Stimulated activated CD4-positive, alpha-beta T cell treated with anti-CD3 and anti-CD28 coated beads, Interleukin-15, amount 100 ng/mL, for 48 hours (primary cell): ENCODE data around the gene LYZL1.
"Not testable (repeated sequence)": the region's sequence is repeated elsewhere in the genome, so short reads cannot be mapped to it uniquely, and the experiment has no call there.

ENCODE experiments used
- DNase-seq, 2 donors: peaks; one replicate each; pipeline ENCODE4 v3.0.0-alpha.2; 2020; ENCODE audit warnings: low read depth in 2 of 2

The LYZL1 gene

DNA sequence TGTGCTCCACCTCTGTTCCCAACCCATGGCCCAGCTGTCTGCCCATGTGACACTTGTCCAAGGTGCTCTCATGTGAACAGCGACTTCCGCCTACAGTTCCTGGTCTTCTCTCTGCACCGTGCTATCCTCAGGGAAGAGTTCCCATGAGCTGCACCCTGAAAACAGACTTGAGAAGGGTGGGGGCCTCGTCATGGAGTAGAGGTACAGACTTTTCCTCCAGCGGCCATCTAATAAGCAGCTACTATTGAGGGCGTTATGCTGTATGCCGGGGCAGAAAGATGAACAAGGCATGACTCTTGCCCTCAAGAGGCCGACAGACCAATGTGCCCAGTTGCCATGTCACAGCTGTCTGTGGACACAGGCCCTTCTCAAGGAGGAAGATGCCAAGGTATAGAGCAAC lies 25.4 kb upstream of the LYZL1 start:
- DNase-seq = no peak

GRCh38 chr10:29265210-29265768 lies 23.6 kb upstream of the LYZL1 start:
- DNase-seq = no peak

DNA sequence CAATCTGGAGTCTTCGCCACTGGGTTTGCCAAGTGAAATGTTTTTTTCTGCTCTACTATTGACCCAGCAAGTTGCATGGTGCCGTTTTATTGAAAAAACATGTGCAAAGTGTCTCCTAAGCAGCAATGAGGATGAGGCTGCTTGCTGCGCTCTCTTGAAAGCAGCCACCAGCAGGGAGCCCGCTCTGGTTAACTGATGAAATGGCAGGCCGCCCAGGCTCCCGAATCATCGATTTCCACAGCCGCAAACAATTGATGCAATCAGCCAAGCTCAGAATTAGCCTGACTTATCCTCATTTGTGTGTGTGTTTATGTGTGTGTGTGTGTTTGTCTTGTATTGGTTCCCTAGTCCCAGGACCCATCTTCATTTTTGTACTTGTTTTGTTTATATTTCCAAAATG lies 22.2 kb upstream of the LYZL1 start:
- DNase-seq = no peak

DNA sequence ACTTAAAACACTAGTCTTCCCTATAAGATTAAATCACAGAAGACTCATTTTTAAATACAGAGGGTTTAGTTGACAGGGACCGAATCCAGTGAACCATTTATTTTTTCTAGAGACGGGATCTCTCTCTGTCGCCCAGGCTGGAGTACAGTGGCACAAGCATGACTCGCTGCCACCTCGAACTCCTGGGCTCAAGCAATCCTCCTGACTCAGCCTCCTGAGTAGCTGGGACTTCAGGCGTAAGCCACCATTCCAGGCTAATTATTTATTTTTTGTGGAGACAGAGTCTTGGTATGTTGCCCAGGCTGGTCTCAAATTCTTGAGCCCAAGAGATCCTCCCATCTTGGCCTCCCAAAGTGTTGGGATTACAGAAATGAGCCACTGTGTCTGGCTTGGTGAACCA lies 20.9 kb upstream of the LYZL1 start:
- DNase-seq = no peak

GRCh38 chr10:29269486-29269885 lies 19.4 kb upstream of the LYZL1 start:
- DNase-seq = no peak

DNA sequence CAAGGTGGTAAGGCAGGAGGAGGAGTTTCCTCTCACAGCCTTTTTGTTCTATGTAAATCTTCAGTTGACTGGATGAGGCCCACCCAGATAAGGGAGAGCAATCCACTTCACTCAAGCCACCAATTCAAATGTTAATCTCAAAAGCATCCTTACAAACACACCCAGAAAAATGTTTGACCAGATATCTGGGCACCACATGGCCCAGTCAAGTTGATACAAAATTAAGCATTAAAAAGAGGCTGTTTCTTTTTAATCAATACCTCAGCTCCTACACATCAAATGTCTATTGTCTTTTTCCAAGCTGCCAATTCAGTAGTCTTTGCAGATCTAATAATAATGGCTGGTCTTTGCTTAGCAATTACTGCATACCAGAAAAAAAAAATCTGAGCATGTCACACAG lies 18.0 kb upstream of the LYZL1 start:
- DNase-seq = no peak

GRCh38 chr10:29271877-29272276 lies 17.0 kb upstream of the LYZL1 start:
- DNase-seq = no peak

GRCh38 chr10:29273478-29273877 lies 15.4 kb upstream of the LYZL1 start:
- no peak for DNase-seq

- DNase-seq = no peak
Observed at GRCh38 chr10:29276251-29276850, 12.5 kb upstream of the LYZL1 start.

DNA sequence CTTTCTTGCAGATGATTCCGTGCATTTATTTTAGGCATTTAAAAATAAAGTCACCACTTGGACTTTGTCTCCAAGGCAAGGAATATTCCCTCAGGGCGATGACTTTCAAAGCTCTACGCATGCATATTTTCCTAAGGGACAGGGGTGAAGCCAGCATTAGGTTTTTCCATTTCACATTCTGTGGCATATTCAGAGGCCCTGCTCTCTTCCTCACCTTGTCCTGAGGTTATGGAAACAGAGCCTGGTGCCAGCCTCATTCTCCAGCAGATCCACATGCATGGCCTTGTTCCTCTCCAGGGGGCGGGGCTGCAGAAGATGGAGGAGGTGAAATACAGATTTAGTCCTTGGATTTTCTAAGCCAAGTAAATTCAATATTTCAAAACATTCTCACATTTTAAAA lies 11.6 kb upstream of the LYZL1 start:
- DNase-seq = no peak

DNA sequence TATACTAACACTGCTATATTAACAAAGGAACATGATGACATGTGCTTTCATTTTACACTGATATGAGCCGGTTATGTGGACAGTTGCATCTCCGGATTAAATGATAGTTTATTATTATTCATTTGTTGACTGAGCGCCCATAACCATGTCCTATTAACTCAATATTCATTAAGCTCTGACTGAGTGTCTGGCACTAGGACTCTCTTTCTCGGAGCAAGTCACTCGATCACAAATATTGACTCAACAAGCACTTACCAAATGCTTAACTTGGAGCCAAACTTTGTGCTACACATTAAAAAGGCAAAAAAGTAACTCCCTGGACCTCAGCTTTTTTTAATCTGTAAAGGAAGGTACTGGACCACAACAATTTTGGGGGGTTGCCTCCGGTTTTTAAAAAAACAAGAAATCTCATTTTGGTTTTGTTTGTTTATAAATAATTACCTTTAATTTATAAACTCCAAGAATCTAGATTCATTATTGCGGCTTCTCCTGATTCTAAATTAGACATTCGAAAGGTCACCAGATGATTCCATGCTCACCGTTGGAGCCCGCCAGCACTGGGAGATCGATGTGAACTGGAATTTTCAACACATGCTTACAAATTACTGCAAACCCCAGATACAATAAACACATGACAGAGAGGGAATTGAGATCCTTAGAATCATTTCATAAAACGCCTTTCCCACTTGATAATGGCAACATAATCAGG lies 8.9 kb upstream of the LYZL1 start:
- DNase-seq = no peak

DNA sequence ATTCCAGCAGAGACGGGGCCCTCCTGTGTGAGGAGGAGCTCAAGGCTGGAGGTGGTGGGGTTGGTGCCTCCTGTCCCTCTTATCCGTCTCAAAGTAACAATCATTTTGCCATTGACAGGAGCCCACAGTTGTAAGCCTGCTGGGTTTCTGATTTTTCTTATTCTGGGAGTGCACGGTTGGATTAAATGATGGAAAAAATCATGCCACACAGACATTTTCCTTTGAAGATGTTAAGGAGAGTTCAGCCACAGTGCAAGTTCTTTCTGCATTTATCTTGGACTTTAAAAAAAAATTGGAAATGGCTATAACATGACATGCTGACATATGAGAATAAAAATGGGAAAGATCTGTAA lies 8.4 kb upstream of the LYZL1 start:
- DNase-seq = no peak

DNA sequence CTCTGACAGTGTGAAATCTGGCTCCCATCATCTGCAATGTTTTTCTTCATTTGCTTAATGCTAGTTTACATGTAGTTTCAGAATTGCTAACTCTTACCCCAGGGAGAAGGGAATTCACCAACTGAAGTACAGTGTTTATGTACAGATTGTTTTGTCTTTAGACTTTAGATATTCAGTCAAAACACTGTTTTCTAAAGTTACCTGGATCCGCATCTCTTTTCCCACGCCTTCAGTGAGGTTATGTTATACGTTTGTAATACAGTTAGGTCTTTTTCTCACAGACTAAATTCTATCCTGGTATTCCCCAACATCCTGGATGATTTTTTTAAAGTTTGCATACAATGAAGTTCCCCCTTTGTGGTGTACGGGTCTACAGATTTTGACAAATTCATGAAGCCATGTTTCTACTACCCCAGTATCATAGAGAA lies 3.2 kb upstream of the LYZL1 start:
- no peak for DNase-seq

DNA sequence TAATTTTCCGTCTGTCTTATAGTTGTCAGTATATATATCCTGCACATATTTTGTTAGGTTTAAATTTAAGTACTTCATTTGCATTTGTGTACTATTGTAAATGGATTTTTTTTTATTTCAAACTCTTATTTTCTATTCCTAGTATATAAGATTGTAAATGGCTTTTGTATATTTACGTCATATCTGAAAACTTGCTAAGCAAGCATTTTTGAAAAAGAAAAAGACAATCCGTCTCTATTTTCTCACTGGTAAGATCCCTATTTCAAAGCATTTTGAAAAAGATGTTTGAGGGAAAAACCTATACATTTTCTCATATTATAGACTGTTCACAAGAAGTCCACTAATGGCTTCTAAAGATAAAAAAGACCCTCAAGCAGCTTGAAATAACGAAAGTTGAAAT lies 1.2 kb upstream of the LYZL1 start:
- no peak for DNase-seq

DNA sequence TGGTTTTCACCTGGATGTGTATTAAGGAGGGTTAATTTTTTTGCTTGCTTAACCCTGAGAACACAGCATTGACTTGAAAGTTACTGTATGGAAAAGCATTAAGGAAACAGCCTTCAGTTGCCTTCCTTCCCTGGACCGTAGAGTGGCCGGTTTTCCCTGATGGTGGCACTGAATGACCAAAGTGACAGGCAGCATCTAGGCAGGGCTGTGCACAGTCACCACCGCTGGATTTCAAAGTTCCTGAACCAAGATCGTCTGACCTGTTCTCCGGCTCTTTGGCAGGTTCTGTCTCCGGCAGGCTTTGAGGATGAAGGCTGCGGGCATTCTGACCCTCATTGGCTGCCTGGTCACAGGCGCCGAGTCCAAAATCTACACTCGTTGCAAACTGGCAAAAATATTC lies 2.7 kb downstream of the LYZL1 start:
- not testable (repeated sequence) for DNase-seq

- DNase-seq = not testable (repeated sequence)
Observed at GRCh38 chr10:29292406-29292805, 3.5 kb downstream of the LYZL1 start.

DNA sequence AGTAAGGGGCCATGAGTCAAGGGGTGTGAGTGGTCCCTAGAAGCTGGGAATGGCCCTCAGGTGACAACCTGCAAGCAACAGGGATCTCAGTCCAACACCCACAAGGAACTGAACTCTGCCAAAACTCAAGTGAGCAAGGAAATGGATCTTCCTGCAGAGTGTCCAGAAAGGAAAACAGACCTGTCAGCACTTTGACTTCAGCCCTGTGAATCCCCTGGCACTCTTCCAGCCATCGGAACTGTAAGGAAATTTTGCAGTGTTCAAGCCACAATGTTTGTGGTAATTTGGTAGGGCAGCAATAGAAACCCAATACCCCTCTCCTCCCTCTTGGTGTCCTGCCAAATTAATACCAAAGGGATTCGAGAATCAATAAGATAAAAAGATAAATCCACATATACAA lies 6.9 kb downstream of the LYZL1 start:
- no peak for DNase-seq

DNA sequence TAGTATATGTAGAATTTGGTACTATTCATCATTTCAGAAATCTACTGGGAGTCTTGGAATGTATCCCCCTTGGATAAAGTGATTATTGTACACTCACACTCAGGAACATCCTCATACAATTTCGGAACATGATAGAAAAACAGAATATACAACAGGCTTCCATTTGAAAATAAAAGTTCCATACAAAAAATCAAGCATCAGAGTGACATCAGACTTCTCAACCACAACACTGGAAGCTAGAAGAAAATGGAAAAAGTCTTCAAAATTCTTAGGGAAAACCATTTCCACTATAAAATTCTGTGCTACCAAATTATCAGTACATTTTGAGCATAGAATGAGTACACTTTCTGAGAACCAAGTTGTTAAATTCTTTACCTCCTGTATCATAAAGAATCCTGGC lies 8.8 kb downstream of the LYZL1 start:
- no peak for DNase-seq

- DNase-seq = no peak
Observed at GRCh38 chr10:29301359-29301910, 12.6 kb downstream of the LYZL1 start.

DNA sequence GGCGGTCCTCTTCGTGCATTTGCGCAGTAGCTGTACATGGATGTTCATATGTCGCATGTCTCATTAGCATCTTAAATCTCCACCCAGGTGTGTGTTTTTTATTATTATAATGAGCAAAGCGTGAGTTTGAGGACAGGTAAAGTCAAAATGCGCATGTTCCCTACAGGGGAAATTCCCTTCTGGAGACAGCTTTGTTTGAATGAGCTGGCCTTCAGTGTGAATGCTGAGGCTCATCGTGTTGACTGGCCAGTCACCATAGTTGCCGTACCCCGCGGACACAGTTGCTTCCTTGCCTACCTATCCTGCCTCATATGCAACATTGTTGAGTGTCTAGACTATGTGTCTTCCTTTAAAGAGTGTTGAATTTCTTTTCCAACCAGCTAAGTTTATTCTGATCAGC lies 13.6 kb downstream of the LYZL1 start:
- no peak for DNase-seq

DNA sequence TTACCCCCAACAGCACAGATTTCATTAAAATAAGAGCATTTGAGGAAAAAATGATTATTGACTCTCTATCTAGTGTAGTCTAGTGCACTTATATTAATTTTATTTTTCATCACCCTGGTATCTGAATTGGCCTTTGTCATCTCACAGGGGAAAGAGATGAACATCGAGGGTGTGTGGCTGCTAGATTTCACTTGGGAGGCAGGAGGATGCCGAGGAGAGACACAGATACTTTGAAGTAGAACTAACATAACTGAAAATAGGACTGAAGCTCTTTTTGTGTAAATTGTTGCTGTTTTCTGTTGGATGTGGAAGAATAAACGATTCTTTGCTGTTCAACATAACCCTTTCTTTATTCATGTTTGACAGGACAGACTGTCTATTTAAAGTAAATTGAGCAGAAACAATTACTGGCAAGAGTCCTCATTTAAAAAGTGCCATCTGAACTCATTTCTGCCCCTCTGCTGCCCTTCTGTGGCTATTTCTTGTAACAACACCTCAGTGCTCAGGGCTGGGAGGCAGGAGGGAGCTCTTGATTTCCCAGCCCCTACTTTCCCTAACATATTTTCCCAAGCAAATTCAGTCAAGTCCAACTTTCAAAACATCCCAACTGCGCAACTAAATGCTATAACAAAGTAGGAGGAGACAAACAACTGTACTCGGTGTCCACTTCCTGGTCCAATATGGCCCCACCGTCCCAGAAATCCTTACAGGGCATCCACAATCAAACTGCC lies 15.6 kb downstream of the LYZL1 start:
- peak; percentile 3 to 13 for DNase-seq

DNA sequence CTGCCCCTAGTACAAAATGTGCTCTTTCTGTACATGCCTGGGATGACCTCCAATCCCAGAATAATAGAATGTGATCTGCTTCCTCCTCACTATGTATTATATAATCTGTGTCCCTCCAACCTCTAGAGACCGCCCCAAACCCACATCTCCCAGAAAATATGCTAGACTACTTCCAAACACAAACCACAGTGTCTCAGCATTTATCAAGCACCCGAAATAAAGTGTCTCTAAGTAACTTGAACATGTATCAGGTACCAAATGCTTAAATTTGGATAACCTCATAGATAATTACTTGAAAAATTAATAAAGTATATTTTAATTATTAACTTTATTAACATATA lies 16.1 kb downstream of the LYZL1 start:
- DNase-seq = no peak

DNA sequence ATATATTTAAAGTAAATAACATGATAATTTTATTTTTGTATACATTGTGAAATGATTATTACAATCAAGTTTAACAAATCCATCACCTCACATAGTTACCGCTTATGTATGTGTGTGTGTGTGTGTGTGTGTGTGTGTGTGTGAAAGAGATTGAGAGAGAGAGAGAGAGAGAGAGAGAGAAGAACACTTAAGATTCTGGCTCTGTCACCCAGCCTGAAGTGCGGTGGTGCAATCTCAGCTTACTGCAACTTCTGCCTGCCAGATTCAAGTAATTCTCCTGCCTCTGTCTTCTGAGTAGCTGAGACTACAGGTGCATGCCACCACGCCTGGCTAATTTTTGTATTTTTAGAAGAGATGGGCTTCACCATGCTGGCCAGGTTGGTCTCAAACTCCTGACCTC lies 17.8 kb downstream of the LYZL1 start:
- no peak for DNase-seq
